A549 (cell line): ENCODE results near the gene AKAP6. TPM values are rescaled to one million over a fixed set of nuclear protein-coding genes. Genes with fewer than 3 reads are reported as not detected.

Source experiments
- ATAC-seq, 2 experiments: fragments of 200-7000 bp in 1 of 2; fragments of >200 bp in 1 of 2; cut with Nextera tagmentation in 1 of 2; cut with Tn5 transposase in 1 of 2; 3 replicates each; pipeline versions ENCODE4 v1.8.0 to v1.9.1; 2018 to 2020; ENCODE audit warnings: mild to moderate bottlenecking in 1 of 2, moderate library complexity in 1 of 2
- CTCF ChIA-PET: fragments of 300-600 bp; sonication (Branson Sonifier 250); formaldehyde crosslinking; extraction: SDS; loops from one replicate; lab custom pipeline; 2021; ENCODE audit warnings: antibody characterized with exemption, inconsistent platforms; lab: Yijun Ruan, JAX
- POLR2A ChIA-PET: fragments of 350-600 bp; formaldehyde crosslinking; extraction: SDS; loops from one replicate; lab custom pipeline; 2021; ENCODE audit warnings: antibody characterized with exemption, inconsistent platforms; lab: Yijun Ruan, JAX
- DNase-seq, 2 experiments: peaks; one replicate each; pipeline versions ENCODE4 v3.0.0 to v3.0.0-alpha.2; 2011 to 2016; ENCODE audit warnings: low read depth in 1 of 2, low spot score in 1 of 2
- FAIRE-seq: peaks from 2 replicates; lab custom pipeline; 2011; peaks lifted over from hg19 to GRCh38; lab: Jason Lieb, UNC
- H3K27ac ChIP-seq, 2 experiments: fragments of >200 bp; sonication (Bioruptor Twin); formaldehyde crosslinking; 3 replicates each; pipeline ENCODE4 v1.5.1; 2016 to 2017
- H3K4me1 ChIP-seq: fragments of >200 bp; sonication (Bioruptor Twin); formaldehyde crosslinking; 3 replicates; pipeline ENCODE4 v1.6.1; 2016
- H3K4me2 ChIP-seq: fragments of >200 bp; sonication (Bioruptor Twin); formaldehyde crosslinking; 3 replicates; pipeline ENCODE4 v1.6.1; 2016
- H3K4me3 ChIP-seq: fragments of >200 bp; sonication (Bioruptor Twin); formaldehyde crosslinking; 3 replicates; pipeline ENCODE4 v1.5.1; 2016
- H3K9me3 ChIP-seq: fragments of >200 bp; sonication (Bioruptor Twin); formaldehyde crosslinking; 3 replicates; pipeline ENCODE4 v1.6.1; 2016
- CHD4 ChIP-seq: fragments of 200-600 bp; sonication (generic); IDR thresholded peaks from 2 replicates; pipeline ENCODE4 v1.6.1; 2016; ENCODE audit warnings: antibody characterized with exemption, mild to moderate bottlenecking, borderline replicate concordance
- EHF ChIP-seq: fragments of 250-450 bp; sonication (Bioruptor Pico); IDR thresholded peaks from 2 replicates; pipeline ENCODE4 v1.5.0; 2020; ENCODE audit warnings: mild to moderate bottlenecking
- EP300 ChIP-seq, 2 experiments: fragments of >200 bp; sonication (Bioruptor Twin); formaldehyde crosslinking; IDR thresholded peaks; 2 replicates in 1 of 2; 3 replicates in 1 of 2; pipeline ENCODE4 v1.6.1; 2016 to 2017
- ESRRA ChIP-seq: fragments of 150-350 bp; IDR thresholded peaks from 2 replicates; pipeline ENCODE4 v1.6.1; 2014; ENCODE audit warnings: mild to moderate bottlenecking, low read length, borderline replicate concordance
- GATA3 ChIP-seq: IDR thresholded peaks from 2 replicates; pipeline ENCODE4 v1.6.1; 2012; ENCODE audit warnings: borderline replicate concordance
- HDAC2 ChIP-seq: fragments of 200-600 bp; sonication (generic); IDR thresholded peaks from 2 replicates; pipeline ENCODE4 v1.6.1; 2016
- JUN ChIP-seq, 2 experiments: fragments of >200 bp; sonication (Bioruptor Twin); formaldehyde crosslinking; IDR thresholded peaks; 2 replicates in 1 of 2; 3 replicates in 1 of 2; pipeline ENCODE4 v1.6.1; 2016 to 2017
- MAFK ChIP-seq: fragments of 450-650 bp; IDR thresholded peaks from 2 replicates; pipeline ENCODE4 v1.6.1; 2014; ENCODE audit not compliant: partially characterized antibody
- POLR2AphosphoS2 ChIP-seq: conservative IDR thresholded peaks from 2 replicates; pipeline ENCODE4 v1.6.1; 2012; ENCODE audit warnings: low read length, improper control_type of control experiment, inconsistent platforms
- RARB ChIP-seq: fragments of 250-450 bp; sonication (Bioruptor Pico); IDR thresholded peaks from 2 replicates; pipeline ENCODE4 v1.8.0; 2021; ENCODE audit warnings: mild to moderate bottlenecking, moderate library complexity
- RFX5 ChIP-seq: fragments of 450-650 bp; IDR thresholded peaks from 2 replicates; pipeline ENCODE4 v1.7.1; 2014; ENCODE audit warnings: antibody characterized with exemption, mild to moderate bottlenecking, moderate library complexity
- RNF2 ChIP-seq: fragments of 200-600 bp; sonication (generic); IDR thresholded peaks from 2 replicates; pipeline ENCODE4 v1.6.1; 2016; ENCODE audit warnings: low read depth, mild to moderate bottlenecking, antibody characterized with exemption, moderate library complexity, borderline replicate concordance
- SMC3 ChIP-seq: fragments of >200 bp; sonication (Bioruptor Twin); formaldehyde crosslinking; IDR thresholded peaks from 3 replicates; pipeline ENCODE4 v1.6.1; 2018; ENCODE audit warnings: inconsistent platforms
- ZNF302 ChIP-seq: fragments of 250-450 bp; sonication (Bioruptor Pico); IDR thresholded peaks from 2 replicates; pipeline ENCODE4 v1.9.0; 2021; ENCODE audit warnings: inconsistent platforms, mild to moderate bottlenecking, moderate library complexity
- ZSCAN20 ChIP-seq: fragments of 250-450 bp; sonication (Bioruptor Pico); IDR thresholded peaks from 2 replicates; pipeline ENCODE4 v1.8.0; 2022; ENCODE audit warnings: mild to moderate bottlenecking, moderate library complexity
- WGBS: methylation state at CpG from one replicate; pipeline ENCODE4 v1.1.6; 2017; ENCODE audit errors: missing lambda C conversion rate; 5-methylcytosine and 5-hydroxymethylcytosine counted together
- polyA plus RNA-seq, 4 experiments: library from polyadenylated mRNA; depleted of rRNA in 3 of 4; stranded (reverse); fragments of >200 nt; fragmentation: RNase III in 1 of 4; extraction: RNeasy Plus Mini Kit Qiagen cat#74134 plus additional on column Dnase treatment in 1 of 4; gene quantifications; 2 replicates in 3 of 4; 3 replicates in 1 of 4; pipeline ENCODE4 v1.2.3, GENCODE V29; 2011 to 2017
- TF ChIP-seq, protein P1 (sequence below): fragments of 250-450 bp; sonication (Bioruptor Pico); IDR thresholded peaks from 2 replicates; pipeline ENCODE4 v1.5.0; 2021; ENCODE audit warnings: mild to moderate bottlenecking, moderate library complexity, borderline replicate concordance
- TF ChIP-seq, protein P2 (sequence below): IDR thresholded peaks from 2 replicates; pipeline ENCODE4 v1.6.1; 2012
- TF ChIP-seq, protein P3 (sequence below): fragments of >200 bp; sonication (Bioruptor Twin); formaldehyde crosslinking; IDR thresholded peaks from 3 replicates; pipeline ENCODE4 v1.5.1; 2016
- TF ChIP-seq, protein P4 (sequence below): fragments of 250-450 bp; sonication (Bioruptor Pico); IDR thresholded peaks from 2 replicates; pipeline ENCODE4 v1.5.0; 2020; ENCODE audit warnings: low read depth, mild to moderate bottlenecking, moderate library complexity
- TF ChIP-seq, protein P5 (sequence below): fragments of 200-600 bp; sonication (generic); IDR thresholded peaks from 2 replicates; pipeline ENCODE4 v1.6.1; 2016; ENCODE audit warnings: antibody characterized with exemption, mild to moderate bottlenecking, moderate library complexity

Gene AKAP6
- polyA plus RNA-seq, 2 of the 4 experiments (the other 2 are of a cell fraction), result 0.27 to 1.9 TPM

DNA sequence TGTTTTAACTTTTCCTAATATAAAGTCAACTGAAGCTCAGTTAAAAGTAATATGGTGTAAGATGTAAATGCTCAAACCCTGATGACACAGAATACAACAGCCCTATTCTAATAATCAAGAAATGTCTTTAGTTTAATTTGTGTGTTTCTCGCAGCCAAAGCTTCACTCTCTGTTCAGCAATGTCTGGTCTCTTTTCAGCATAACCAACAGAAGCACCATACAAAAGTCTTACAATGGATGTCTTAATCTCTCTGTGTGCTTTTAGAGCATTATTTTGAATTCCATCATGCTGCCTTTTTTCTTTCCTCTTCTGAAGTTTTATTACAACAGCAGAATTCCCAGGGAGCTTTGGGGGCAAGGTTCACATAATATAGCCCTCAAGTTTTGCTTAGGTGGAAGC, 399.4 kb downstream of the AKAP6 start:
- no peaks in the 10 kb centered on the region for H3K9me3 ChIP-seq
- no peak overlapping the region for H3K27ac ChIP-seq
- WGBS, result 0% methylated on average over 1 of the region's 1 CpG
- POLR2A ChIA-PET, result no interaction called here
- no peaks in the 10 kb centered on the region for H3K4me1 ChIP-seq
- no peak for TF ChIP-seq MAFK
- TF ChIP-seq, protein P1, sequence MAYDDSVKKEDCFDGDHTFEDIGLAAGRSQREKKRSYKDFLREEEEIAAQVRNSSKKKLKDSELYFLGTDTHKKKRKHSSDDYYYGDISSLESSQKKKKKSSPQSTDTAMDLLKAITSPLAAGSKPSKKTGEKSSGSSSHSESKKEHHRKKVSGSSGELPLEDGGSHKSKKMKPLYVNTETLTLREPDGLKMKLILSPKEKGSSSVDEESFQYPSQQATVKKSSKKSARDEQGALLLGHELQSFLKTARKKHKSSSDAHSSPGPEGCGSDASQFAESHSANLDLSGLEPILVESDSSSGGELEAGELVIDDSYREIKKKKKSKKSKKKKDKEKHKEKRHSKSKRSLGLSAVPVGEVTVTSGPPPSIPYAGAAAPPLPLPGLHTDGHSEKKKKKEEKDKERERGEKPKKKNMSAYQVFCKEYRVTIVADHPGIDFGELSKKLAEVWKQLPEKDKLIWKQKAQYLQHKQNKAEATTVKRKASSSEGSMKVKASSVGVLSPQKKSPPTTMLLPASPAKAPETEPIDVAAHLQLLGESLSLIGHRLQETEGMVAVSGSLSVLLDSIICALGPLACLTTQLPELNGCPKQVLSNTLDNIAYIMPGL (CRISPR knock-in tag), result no peak
- DNase-seq, result no peak
- no peak for FAIRE-seq
- no peak for ATAC-seq
- no peak overlapping the region for H3K4me3 ChIP-seq
- CTCF ChIA-PET, result no interaction called here
- H3K4me2 ChIP-seq, result no peak overlapping the region

DNA sequence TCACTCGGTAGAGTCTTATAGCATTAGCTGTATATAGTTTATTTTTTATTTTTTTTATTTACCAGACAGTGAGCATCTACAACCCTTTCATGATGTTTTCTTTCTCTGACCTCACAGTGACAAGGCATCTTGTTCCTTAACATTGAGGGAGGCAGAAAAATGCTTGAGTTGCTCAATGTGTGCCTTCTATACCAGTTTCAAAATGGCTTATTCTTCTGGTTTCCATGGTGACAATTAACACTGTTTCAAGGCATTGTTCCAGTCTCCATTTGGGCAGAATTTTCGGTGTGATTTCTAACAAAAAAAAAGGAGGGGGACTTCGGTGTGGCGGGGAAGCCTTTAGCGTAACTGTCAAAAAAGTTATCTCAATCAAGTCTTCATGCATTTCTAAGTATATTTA, 399.9 kb downstream of the AKAP6 start:
- Histone ChIP-seq H3K4me3 (no peak overlapping the region), H3K9me3 (no peaks in the 10 kb centered on the region), H3K27ac (no peak overlapping the region), H3K4me1 (no peaks in the 10 kb centered on the region), H3K4me2 (no peak overlapping the region)
- WGBS, result 38% methylated on average over 5 of the region's 5 CpGs
- FAIRE-seq (no peak), ATAC-seq (no peak)
- CTCF ChIA-PET, result no interaction called here
- TF ChIP-seq, protein P2, sequence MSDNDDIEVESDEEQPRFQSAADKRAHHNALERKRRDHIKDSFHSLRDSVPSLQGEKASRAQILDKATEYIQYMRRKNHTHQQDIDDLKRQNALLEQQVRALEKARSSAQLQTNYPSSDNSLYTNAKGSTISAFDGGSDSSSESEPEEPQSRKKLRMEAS, result no peak
- TF ChIP-seq, protein P3, sequence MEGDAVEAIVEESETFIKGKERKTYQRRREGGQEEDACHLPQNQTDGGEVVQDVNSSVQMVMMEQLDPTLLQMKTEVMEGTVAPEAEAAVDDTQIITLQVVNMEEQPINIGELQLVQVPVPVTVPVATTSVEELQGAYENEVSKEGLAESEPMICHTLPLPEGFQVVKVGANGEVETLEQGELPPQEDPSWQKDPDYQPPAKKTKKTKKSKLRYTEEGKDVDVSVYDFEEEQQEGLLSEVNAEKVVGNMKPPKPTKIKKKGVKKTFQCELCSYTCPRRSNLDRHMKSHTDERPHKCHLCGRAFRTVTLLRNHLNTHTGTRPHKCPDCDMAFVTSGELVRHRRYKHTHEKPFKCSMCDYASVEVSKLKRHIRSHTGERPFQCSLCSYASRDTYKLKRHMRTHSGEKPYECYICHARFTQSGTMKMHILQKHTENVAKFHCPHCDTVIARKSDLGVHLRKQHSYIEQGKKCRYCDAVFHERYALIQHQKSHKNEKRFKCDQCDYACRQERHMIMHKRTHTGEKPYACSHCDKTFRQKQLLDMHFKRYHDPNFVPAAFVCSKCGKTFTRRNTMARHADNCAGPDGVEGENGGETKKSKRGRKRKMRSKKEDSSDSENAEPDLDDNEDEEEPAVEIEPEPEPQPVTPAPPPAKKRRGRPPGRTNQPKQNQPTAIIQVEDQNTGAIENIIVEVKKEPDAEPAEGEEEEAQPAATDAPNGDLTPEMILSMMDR, result no peak
- no peak for TF ChIP-seq HDAC2
- TF ChIP-seq EP300 (IDR thresholded peaks at IDR 0.05), result no peak
- TF ChIP-seq CHD4, result no peak
- TF ChIP-seq ESRRA, result no peak
- no peak for TF ChIP-seq SMC3
- no peak for TF ChIP-seq JUN (IDR thresholded peaks at IDR 0.05)
- no peak for TF ChIP-seq POLR2AphosphoS2
- TF ChIP-seq, protein P4, sequence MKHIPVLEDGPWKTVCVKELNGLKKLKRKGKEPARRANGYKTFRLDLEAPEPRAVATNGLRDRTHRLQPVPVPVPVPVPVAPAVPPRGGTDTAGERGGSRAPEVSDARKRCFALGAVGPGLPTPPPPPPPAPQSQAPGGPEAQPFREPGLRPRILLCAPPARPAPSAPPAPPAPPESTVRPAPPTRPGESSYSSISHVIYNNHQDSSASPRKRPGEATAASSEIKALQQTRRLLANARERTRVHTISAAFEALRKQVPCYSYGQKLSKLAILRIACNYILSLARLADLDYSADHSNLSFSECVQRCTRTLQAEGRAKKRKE, result no peak
- no peak for TF ChIP-seq EHF (CRISPR knock-in tag)
- no peak for TF ChIP-seq ZNF302 (CRISPR knock-in tag)
- no peak for TF ChIP-seq RARB (CRISPR knock-in tag)
- TF ChIP-seq RFX5, result no peak
- no peak for TF ChIP-seq RNF2
- TF ChIP-seq GATA3, result no peak
- TF ChIP-seq ZSCAN20 (CRISPR knock-in tag), result no peak
- TF ChIP-seq, protein P5, sequence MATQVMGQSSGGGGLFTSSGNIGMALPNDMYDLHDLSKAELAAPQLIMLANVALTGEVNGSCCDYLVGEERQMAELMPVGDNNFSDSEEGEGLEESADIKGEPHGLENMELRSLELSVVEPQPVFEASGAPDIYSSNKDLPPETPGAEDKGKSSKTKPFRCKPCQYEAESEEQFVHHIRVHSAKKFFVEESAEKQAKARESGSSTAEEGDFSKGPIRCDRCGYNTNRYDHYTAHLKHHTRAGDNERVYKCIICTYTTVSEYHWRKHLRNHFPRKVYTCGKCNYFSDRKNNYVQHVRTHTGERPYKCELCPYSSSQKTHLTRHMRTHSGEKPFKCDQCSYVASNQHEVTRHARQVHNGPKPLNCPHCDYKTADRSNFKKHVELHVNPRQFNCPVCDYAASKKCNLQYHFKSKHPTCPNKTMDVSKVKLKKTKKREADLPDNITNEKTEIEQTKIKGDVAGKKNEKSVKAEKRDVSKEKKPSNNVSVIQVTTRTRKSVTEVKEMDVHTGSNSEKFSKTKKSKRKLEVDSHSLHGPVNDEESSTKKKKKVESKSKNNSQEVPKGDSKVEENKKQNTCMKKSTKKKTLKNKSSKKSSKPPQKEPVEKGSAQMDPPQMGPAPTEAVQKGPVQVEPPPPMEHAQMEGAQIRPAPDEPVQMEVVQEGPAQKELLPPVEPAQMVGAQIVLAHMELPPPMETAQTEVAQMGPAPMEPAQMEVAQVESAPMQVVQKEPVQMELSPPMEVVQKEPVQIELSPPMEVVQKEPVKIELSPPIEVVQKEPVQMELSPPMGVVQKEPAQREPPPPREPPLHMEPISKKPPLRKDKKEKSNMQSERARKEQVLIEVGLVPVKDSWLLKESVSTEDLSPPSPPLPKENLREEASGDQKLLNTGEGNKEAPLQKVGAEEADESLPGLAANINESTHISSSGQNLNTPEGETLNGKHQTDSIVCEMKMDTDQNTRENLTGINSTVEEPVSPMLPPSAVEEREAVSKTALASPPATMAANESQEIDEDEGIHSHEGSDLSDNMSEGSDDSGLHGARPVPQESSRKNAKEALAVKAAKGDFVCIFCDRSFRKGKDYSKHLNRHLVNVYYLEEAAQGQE, result no peak
- TF ChIP-seq, all 56 proteins: peak for 0
- no peak for DNase-seq
- POLR2A ChIA-PET, result no interaction called here
